ENCODE data around the gene ZNRF3. TPM values are rescaled to one million over a fixed set of nuclear protein-coding genes. Genes with fewer than 3 reads are reported as not detected.
A peak's percentile ranks its signal among the peaks of the same experiment; 100 is the strongest.

The ZNRF3 gene
- total RNA-seq, 6 donors from 2014 or later: 11.4 to 16.9 (median 14.4) TPM

GRCh38 chr22:28958611-28959010 lies 75.2 kb downstream of the ZNRF3 start:
- Histone ChIP-seq H3K36me3 (no peaks in the 10 kb centered on the region), H3K27ac (no peak overlapping the region), H3K9me3 (no peaks in the 10 kb centered on the region), H3K4me1 (peaks cover 0 to 12% (median 8%) of the 10 kb centered on the region in 4 donors), H3K4me3 (no peak overlapping the region), H3K27me3 (no peaks in the 10 kb centered on the region)
- 74 to 77% methylated on average over 5 of the region's 5 CpGs for WGBS, 2 donors
- ATAC-seq (ENCODE audit: low FRiP score in 2 of 2) (peak in 1 of 2 donors; percentile 40), DNase-seq (no peak)
- TF ChIP-seq EP300 (IDR thresholded peaks at IDR 0.05) (no peak), POLR2A (IDR thresholded peaks at IDR 0.05) (no peak), POLR2AphosphoS5 (IDR thresholded peaks at IDR 0.05) (no peak), CTCF (IDR thresholded peaks at IDR 0.05) (no peak)

DNA sequence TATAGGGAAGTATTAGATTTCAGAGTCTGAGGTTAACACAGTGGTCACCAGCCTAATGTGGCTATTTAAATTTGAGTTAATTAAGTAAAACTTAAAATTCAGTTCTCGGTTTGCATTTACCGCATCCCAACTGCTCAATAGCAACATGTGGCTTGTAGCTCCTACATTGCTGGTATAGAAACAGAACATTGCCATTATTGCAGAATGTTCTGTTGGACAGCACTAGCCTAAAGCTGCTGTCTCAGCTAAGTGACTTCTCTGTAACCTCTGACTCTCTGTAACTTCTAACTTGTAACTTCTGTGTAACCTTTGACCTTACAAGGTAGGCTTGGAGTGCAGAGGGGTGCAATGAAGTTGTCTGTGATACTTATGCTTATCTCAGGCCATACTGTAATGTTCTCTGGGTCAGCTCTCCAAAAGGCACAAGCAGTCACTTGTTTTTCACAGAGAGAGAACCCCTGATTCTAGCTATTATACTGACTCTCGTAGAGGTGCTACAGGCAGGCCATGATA lies 78.7 kb downstream of the ZNRF3 start:
- H3K4me3 ChIP-seq: no peak overlapping the region
- 89 to 95% methylated on average over 3 of the region's 3 CpGs for WGBS, 2 donors
- DNase-seq: no peak
- H3K27me3 ChIP-seq: no peaks in the 10 kb centered on the region
- ATAC-seq (ENCODE audit: low FRiP score in 2 of 2): no peak
- no peak for TF ChIP-seq POLR2AphosphoS5 (IDR thresholded peaks at IDR 0.05)
- TF ChIP-seq EP300 (IDR thresholded peaks at IDR 0.05): no peak
- TF ChIP-seq CTCF (IDR thresholded peaks at IDR 0.05): no peak
- no peak for TF ChIP-seq POLR2A (IDR thresholded peaks at IDR 0.05)
- H3K27ac ChIP-seq: no peak overlapping the region
- peaks cover 0 to 3% (median 0%) of the 10 kb centered on the region in 4 donors for H3K4me1 ChIP-seq
- H3K36me3 ChIP-seq: no peaks in the 10 kb centered on the region
- no peaks in the 10 kb centered on the region for H3K9me3 ChIP-seq

DNA sequence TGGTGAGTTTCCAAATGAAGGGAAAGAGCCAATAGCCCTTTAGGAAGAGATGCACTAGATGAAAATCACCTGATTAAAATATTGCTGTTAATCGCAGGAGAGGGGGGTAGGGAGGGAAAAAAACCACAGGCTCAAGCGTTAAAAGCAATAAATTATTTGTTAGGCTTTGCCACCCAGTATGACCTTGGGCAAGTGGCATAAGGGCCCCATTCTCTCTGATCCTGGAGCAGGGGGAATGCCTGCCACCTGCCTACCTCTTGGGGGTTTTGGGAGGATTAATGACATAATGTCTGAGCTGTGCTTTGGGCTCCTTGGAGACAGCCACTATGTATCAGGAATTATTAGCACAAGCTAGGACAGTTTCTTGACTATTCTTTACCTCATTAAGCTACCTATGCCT lies 80.0 kb downstream of the ZNRF3 start:
- Histone ChIP-seq H3K27me3 (no peaks in the 10 kb centered on the region), H3K36me3 (no peaks in the 10 kb centered on the region), H3K27ac (no peak overlapping the region), H3K4me3 (no peak overlapping the region), H3K4me1 (peaks cover 0 to 3% (median 0%) of the 10 kb centered on the region in 4 donors), H3K9me3 (no peaks in the 10 kb centered on the region)
- DNase-seq (no peak), ATAC-seq (ENCODE audit: low FRiP score in 2 of 2) (no peak)
- 62 to 73% methylated on average over 2 of the region's 2 CpGs for WGBS, 2 donors
- TF ChIP-seq CTCF (IDR thresholded peaks at IDR 0.05) (no peak), POLR2A (IDR thresholded peaks at IDR 0.05) (no peak), POLR2AphosphoS5 (IDR thresholded peaks at IDR 0.05) (no peak), EP300 (IDR thresholded peaks at IDR 0.05) (no peak)

GRCh38 chr22:28967163-28967665 lies 83.8 kb downstream of the ZNRF3 start:
- H3K9me3 ChIP-seq: no peaks in the 10 kb centered on the region
- no peaks in the 10 kb centered on the region for H3K36me3 ChIP-seq
- WGBS, 2 donors: 91 to 92% methylated on average over 6 of the region's 6 CpGs
- no peak for ATAC-seq (ENCODE audit: low FRiP score in 2 of 2)
- no peak overlapping the region for H3K4me3 ChIP-seq
- no peak overlapping the region for H3K27ac ChIP-seq
- no peaks in the 10 kb centered on the region for H3K4me1 ChIP-seq
- no peak for DNase-seq
- TF ChIP-seq CTCF (IDR thresholded peaks at IDR 0.05): no peak
- H3K27me3 ChIP-seq: no peaks in the 10 kb centered on the region

DNA sequence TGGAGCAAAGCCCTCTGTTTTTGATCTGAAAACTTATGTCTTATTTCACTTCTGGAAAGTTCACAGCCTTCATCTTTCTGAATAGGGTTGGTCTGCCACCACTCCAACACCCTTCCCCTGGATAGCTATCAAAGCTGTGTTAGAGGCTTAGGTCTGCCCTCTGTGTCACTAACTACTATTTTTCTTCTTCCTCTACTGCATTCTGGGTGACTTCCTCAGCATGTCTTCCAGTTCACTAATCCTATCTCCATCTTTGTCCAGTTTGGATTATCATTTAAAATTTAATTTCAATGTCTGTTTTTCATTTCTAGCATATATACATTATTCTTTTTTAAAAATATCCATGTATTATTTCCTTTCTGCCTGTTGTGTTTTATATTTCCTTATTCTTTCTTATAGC lies 84.6 kb downstream of the ZNRF3 start:
- Histone ChIP-seq H3K36me3 (no peaks in the 10 kb centered on the region), H3K4me3 (no peak overlapping the region), H3K27ac (no peak overlapping the region), H3K27me3 (no peaks in the 10 kb centered on the region), H3K4me1 (no peaks in the 10 kb centered on the region), H3K9me3 (no peaks in the 10 kb centered on the region)
- ATAC-seq (ENCODE audit: low FRiP score in 2 of 2) (no peak), DNase-seq (no peak)
- TF ChIP-seq CTCF (IDR thresholded peaks at IDR 0.05) (no peak), EP300 (IDR thresholded peaks at IDR 0.05) (no peak), POLR2A (IDR thresholded peaks at IDR 0.05) (no peak), POLR2AphosphoS5 (IDR thresholded peaks at IDR 0.05) (no peak)

Measured in upper lobe of left lung (tissue), 6 donors.